Iris pigment epithelial cell (primary cell): ENCODE results near the gene PC.
A peak's percentile ranks its signal among the peaks of the same experiment; 100 is the strongest.

Source experiments
- DNase-seq: peaks from one replicate; pipeline ENCODE4 v3.0.0-alpha.2; 2011; ENCODE audit warnings: low read depth

PC gene

GRCh38 chr11:66909181-66909580 lies 49.0 kb downstream of the PC start:
- DNase-seq = no peak

- DNase-seq = peak; percentile 17
Observed at GRCh38 chr11:66907751-66908630, 50.2 kb downstream of the PC start.

GRCh38 chr11:66906061-66906733 lies 52.0 kb downstream of the PC start:
- DNase-seq = peak; percentile 58

- DNase-seq = no peak
Observed at GRCh38 chr11:66905631-66906030, 52.6 kb downstream of the PC start.

- DNase-seq = no peak
Observed at GRCh38 chr11:66904981-66905521, 53.1 kb downstream of the PC start.

DNA sequence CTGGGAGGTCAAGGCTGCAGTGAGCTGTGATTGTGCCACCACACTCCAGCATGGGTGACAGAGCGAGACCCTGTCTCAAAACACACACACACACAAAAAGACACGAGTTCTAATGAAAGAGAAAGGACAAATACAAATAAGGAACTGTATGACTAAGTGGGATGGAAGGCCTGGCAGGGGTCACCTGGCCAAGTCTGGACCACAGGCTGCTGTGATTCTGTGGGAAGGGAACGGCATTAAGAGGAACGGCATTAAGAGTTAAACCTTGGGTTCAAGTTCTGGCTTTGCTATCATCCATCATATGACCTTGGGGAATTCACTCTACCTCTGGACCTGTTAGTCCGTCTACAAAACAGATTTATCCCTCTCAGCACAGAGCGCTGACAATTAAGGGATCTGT lies 53.6 kb downstream of the PC start:
- peak; percentile 55 for DNase-seq

DNA sequence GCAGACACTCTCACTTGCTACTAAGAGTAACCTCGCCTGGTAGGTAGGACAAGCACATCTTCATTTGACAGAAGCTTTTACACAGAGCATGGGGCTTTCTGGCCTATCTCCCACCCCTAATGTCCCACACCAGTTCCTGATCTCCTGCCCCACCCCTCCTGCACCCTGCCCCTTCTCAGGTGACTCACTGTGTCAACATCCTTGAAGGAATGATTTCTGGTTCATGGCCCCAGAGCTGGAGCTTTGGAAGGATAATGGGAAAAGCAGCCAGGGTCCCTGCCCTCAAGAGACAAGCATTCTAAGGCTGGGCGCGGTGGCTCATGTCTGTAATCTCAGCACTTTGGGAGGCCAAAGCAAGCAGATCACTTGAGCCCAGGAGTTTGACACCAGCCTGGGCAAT lies 54.1 kb downstream of the PC start:
- no peak for DNase-seq

DNA sequence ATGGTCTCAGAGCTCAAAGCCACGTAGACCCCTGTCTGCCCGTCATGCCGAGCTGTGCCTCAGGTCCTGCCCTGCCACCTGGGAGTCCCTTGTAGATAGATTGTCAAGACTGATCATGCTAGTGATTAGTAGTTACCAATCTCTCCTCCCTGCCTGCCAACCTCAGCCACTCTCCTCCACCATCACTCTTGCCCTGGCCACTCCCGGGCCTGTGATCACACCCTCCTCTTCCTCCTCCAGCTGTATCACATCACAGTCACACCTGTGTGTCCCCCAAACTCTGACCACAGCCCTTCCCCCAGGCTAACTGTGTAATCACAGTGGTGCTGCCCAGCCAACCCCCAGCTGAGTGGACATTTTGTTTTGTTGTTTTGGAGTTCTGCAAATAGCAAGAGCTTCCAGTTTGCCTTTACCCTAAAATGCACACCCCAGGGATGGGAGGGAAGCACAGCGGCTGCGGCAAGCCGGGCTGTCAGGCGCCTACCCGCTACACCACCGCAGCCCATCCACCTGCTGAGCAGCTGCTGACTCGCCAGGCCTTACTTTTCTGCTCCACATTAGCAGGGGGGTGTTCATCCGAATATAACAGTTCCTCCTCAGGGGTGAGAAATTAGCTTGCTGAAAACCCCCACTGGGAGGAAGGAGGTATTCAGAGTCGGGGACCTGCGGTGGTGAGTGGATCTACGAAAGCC lies 55.6 kb downstream of the PC start:
- DNase-seq = no peak

GRCh38 chr11:66901964-66902390 lies 56.2 kb downstream of the PC start:
- no peak for DNase-seq

DNA sequence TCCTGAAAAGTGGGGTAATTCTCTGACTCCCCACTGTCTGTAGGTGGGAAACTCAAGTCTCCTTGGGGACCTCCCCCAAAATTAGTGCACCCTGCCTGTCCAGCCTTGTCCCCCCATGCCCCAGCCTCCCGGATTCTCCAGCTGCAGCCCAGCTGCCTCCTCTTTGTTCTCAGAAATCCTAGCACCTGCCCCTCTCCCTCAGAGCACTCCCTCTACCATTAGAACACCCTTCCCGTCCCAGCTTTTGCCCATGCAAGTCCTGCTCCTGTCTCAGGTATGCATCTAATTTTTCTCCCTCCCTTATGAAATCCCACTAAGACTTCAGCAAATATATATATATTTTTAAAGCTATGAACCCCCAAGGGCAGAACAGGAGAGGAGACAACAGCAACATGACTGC lies 64.0 kb downstream of the PC start:
- DNase-seq = no peak

DNA sequence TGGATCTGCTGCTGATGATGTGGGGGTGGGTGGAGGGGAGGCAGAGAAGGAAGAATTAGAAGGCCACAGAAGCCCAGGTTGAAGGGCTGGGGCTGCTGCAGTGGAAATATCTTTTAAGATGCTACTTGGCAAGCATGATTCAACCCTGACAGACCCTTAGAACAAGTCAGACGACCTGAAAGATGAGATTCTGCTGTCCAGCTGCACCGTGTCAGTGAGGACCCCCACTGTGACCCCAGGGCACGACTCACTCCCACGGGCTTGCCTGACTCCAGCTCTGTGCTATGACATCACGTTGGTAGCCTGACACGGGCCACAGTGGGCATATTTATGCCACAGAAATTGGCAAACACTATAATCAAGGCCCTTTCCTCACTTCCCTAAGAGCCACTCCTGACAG lies 65.3 kb downstream of the PC start:
- no peak for DNase-seq

DNA sequence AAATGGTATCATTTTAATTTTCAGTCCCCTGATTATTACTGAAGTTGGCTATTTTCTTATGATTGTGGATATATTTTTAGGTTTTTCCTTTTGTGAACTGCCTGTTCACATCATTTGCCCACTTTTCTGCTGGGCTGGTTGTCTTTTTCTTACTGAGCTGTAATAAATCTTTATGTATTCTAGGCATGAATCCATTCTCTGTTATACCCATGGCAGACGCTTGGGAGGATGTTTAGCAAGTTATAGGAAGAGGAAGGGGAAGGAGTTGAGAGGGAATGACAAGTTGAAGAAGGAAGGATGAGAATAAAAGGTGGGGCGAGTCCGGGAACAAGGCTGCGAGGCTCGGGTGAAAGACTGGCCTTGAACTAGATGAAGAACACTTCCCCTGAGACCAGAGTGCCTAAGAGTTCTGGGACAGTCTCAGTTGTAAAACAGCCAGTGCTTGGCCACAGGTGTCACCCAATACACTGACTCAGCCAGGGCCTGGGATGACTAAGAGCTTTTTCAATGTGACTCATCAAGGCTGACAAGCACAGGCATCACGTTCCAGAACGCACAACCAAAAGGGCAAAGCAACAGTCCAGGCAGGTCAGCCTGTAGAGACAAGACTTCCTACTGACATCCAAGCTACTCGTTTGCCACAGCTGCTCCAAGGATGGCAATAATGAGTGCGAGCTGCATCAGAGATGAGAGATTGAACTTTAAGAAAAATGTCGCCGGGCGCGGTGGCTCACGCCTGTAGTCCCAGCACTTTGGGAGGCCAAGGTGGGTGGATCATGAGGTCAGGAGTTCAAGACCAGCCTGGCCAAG lies 66.1 kb downstream of the PC start:
- DNase-seq = peak; percentile 97

DNA sequence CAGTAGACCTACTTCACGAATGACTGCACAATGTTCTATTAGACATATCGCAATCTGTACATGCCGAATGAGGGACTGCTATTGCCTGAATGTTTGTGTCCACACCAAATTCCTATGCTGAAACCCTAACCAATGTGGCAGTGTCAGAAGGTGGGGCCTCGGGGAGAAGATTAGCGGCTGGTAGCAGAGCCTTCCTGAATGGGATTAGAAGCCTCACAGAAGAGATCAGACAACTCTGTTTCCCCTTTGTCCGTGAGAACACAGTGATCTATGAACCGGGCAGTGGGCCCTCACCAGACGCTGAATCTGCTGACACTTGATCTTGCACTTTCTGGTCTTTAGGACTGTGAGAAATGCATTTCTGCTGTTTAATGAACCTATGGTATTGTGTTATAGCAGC lies 68.2 kb downstream of the PC start:
- DNase-seq = peak; percentile 61

DNA sequence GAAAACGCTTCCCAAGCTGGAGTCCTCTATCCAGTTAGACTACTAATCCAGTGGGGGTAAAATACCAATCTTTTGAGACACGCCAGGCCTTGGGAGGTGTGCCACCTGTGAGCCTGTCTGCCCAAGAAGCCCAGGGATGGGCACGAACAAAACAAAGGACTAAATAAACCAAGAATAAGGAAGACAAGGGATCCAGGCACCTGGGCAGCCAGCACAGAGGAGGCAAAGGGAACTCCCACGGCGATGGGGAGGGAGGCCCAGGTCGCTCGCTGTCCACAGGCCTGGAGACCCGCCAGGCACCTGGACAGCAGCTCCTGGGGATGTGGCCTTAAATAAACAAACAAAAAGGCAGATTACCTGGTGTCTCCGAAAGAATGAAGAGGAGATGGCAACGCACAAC lies 69.9 kb downstream of the PC start:
- DNase-seq = no peak

DNA sequence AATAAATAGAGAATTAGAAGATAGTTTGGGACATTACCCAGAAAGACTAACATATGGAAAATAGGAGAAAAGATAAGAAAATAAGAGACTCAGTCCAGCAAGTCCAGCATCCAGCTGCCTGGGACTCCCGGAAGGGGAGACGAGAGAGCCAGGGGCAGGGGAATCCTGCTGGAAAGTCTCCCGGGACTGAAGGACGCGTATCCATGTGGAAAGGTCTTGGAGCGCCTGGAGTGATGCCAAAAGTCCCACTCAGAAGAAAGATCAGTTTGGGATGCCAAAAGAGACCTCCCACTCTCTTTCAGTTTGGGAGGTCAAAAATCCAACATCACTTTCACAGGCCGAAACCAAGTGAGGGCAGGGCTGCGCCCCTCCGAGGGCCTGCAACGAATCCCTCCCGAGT lies 70.7 kb downstream of the PC start:
- no peak for DNase-seq

DNA sequence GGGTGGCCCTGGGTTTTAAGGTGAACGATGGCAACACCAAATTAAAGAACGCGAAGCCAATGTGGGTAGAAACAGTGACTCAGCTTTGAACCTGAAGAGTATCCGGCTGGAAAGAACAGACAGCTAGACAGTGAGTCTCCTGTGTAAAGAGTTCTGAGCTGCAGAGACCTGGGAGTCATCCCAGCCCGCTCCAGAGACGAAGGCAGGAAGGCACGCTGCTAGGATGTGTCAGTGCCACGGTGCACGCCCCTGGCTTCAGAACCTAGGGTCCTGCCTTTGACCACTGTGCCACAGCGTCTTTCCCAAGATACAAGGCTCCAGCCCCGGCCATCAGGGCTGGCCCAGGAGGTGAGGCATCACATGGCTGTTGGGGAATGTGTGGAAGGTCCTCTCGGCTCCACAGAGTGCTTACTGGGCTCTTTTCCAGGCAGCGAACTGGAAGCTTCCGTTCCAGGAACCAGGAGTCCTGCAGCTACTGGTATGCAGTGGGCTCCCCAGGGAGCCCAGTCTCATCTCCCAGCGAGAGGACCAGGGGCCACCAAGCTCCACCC lies 71.4 kb downstream of the PC start:
- peak; percentile 76 for DNase-seq

GRCh38 chr11:66885950-66886440 lies 72.2 kb downstream of the PC start:
- DNase-seq = no peak

GRCh38 chr11:66885469-66885868 lies 72.7 kb downstream of the PC start:
- no peak for DNase-seq

DNA sequence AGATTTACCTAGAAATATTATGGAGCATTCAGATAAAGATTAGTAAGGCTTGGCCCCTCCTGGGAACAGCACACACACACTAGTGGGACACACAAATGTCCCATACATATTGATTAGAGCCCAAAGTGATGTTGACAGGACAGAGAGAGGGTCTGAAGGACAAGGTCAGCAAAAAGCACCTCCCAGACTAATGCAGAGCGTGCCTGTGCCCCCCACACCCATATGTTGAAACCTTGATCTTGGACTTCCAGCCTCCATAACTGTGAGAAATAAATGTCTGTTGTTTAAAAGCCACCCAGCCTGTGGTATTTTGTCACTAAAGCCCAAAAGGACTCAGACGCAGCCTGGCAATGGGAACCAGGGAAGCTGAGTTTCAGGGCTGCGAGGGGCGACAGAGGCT lies 73.7 kb downstream of the PC start:
- DNase-seq = no peak

DNA sequence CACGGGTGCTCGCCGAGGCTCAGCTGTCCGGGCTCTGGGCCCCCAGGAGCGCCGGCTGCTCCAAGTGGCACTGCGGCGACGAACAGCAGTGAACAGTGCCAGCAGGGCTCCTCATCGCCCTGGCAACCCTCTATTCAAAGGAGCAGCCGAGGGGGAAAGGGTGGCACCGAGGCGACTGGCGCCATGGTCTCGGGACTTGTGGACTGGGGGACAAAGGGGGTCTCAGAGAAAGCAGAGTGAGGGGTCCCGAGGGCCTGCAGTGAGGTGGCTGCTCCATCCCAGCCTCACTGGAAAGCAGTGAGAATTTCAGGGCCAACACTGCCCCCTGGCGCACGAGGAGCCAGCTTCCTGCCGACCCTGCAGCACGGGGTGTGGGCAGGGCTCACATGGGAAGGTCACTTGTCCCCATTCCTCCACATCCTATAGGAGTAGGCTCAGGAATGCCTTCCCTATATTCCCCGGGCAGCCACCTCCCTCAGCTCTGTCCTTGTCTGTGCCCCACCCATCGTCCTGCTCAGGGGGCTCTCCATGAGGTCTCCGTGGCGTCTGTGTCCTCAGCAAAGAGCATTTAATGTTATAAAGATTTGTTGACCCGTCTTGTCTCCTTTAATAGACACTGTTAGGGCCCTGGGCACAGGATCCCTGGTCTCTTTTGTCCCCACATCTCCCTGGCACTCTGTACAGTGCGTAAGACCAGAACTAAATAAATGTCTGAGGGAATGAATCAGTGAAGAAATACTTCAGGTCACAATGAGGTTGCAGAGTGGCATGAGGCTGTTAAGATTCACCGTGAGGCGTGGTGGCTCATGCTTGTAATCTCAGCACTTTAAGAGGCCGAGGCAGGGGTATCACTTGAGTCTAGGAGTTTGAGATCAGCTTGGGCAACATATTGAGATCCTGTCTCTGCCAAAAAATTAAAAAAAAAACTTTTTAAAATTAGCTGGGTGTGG lies 74.9 kb downstream of the PC start:
- peak; percentile 82 for DNase-seq
